SH-SY5Y (cell line): ENCODE results near the gene MPZL3.

Experiments used
- GATA2 ChIP-seq: IDR thresholded peaks from 2 replicates; pipeline ENCODE4 v1.6.1; 2011; ENCODE audit warnings: mild to moderate bottlenecking, low read depth, low read length
- GATA3 ChIP-seq: IDR thresholded peaks from 2 replicates; pipeline ENCODE4 v1.6.1; 2011; ENCODE audit warnings: low read depth, mild to moderate bottlenecking, low read length, moderate library complexity

Gene MPZL3

GRCh38 chr11:118230088-118230487, 22.1 kb downstream of the MPZL3 start:
- TF ChIP-seq GATA3 (no peak), GATA2 (no peak)

- TF ChIP-seq GATA2, result no peak
- TF ChIP-seq GATA3, result no peak
Observed at GRCh38 chr11:118229274-118229847, 22.8 kb downstream of the MPZL3 start.

- TF ChIP-seq GATA2 (no peak), GATA3 (no peak)
Observed at GRCh38 chr11:118227865-118228785, 24.0 kb downstream of the MPZL3 start.

- TF ChIP-seq GATA3 (no peak), GATA2 (no peak)
Observed at GRCh38 chr11:118226781-118227180, 25.4 kb downstream of the MPZL3 start.

- TF ChIP-seq GATA3, result no peak
- TF ChIP-seq GATA2, result no peak
Observed at GRCh38 chr11:118226296-118226695, 25.9 kb downstream of the MPZL3 start.

GRCh38 chr11:118224511-118225188, 27.5 kb downstream of the MPZL3 start, which contains the start of gene JAML:
TSS of gene JAML (minus strand) at chr11:118225011. CDS start at chr11:118214866, 10,145 bp downstream.
- TF ChIP-seq GATA3 (no peak), GATA2 (no peak)

- TF ChIP-seq GATA3 (no peak), GATA2 (no peak)
Observed at GRCh38 chr11:118223992-118224391, 28.2 kb downstream of the MPZL3 start.

- TF ChIP-seq GATA2 (no peak), GATA3 (no peak)
Observed at GRCh38 chr11:118223570-118223969, 28.6 kb downstream of the MPZL3 start.

- TF ChIP-seq GATA2 (no peak), GATA3 (no peak)
Observed at GRCh38 chr11:118222437-118222836, 29.7 kb downstream of the MPZL3 start.

GRCh38 chr11:118221419-118221818, 30.7 kb downstream of the MPZL3 start:
- no peak for TF ChIP-seq GATA2
- no peak for TF ChIP-seq GATA3

- TF ChIP-seq GATA2, result no peak
- TF ChIP-seq GATA3, result no peak
Observed at GRCh38 chr11:118219732-118220131, 32.4 kb downstream of the MPZL3 start.

- no peak for TF ChIP-seq GATA3
- no peak for TF ChIP-seq GATA2
Observed at GRCh38 chr11:118219244-118219643, 32.9 kb downstream of the MPZL3 start.

- TF ChIP-seq GATA2 (no peak), GATA3 (no peak)
Observed at GRCh38 chr11:118217575-118217974, 34.6 kb downstream of the MPZL3 start.

- TF ChIP-seq GATA2, result no peak
- no peak for TF ChIP-seq GATA3
Observed at GRCh38 chr11:118216621-118217481, 35.3 kb downstream of the MPZL3 start.

GRCh38 chr11:118215765-118216164, 36.4 kb downstream of the MPZL3 start:
- no peak for TF ChIP-seq GATA3
- TF ChIP-seq GATA2, result no peak

GRCh38 chr11:118215262-118215661, 36.9 kb downstream of the MPZL3 start:
- TF ChIP-seq GATA3 (no peak), GATA2 (no peak)
